ENCODE measurements around the gene RAD51B. TPM values are rescaled to one million over a fixed set of nuclear protein-coding genes. Genes with fewer than 3 reads are reported as not detected.

The RAD51B gene
- total RNA-seq, 1 donor from 2014 or later, result 16.7 TPM

- TF ChIP-seq CTCF (conservative IDR thresholded peaks at IDR 0.05), result no peak
- no peaks in the 10 kb centered on the region for H3K27me3 Mint-ChIP-seq (ENCODE audit: low read depth)
- H3K4me3 Mint-ChIP-seq, result no peak overlapping the region
- DNase-seq (ENCODE audit: low read depth, low spot score), result no peak
- peaks cover 9% of the 10 kb centered on the region for H3K9me3 Mint-ChIP-seq
- peaks cover 70% of the 10 kb centered on the region for H3K4me1 Mint-ChIP-seq
- peak overlapping the region; percentile 64 for H3K27ac Mint-ChIP-seq (ENCODE audit: unreplicated experiment)
- H3K36me3 Mint-ChIP-seq (ENCODE audit: low read depth), result no peaks in the 10 kb centered on the region
These were observed 553.6 kb downstream of the RAD51B start for GRCh38 chr14:68373124-68373646.

GRCh38 chr14:68373847-68374444 lies 554.4 kb downstream of the RAD51B start:
- no peak for DNase-seq (ENCODE audit: low read depth, low spot score)
- no peak overlapping the region for H3K4me3 Mint-ChIP-seq
- H3K4me1 Mint-ChIP-seq, result peaks cover 72% of the 10 kb centered on the region
- H3K27me3 Mint-ChIP-seq (ENCODE audit: low read depth), result no peaks in the 10 kb centered on the region
- no peaks in the 10 kb centered on the region for H3K36me3 Mint-ChIP-seq (ENCODE audit: low read depth)
- H3K9me3 Mint-ChIP-seq, result peaks cover 9% of the 10 kb centered on the region
- TF ChIP-seq CTCF (conservative IDR thresholded peaks at IDR 0.05), result no peak
- H3K27ac Mint-ChIP-seq (ENCODE audit: unreplicated experiment), result no peak overlapping the region

GRCh38 chr14:68374682-68375081 lies 555.1 kb downstream of the RAD51B start:
- no peak for TF ChIP-seq CTCF (conservative IDR thresholded peaks at IDR 0.05)

GRCh38 chr14:68375376-68375775 lies 555.8 kb downstream of the RAD51B start:
- no peak overlapping the region for H3K4me3 Mint-ChIP-seq
- peak overlapping the region; percentile 28 for H3K27ac Mint-ChIP-seq (ENCODE audit: unreplicated experiment)
- no peak for DNase-seq (ENCODE audit: low read depth, low spot score)

More at GRCh38 chr14:68374682-68375081, 555.1 kb downstream of the RAD51B start:
- no peak overlapping the region for H3K27ac Mint-ChIP-seq (ENCODE audit: unreplicated experiment)
- DNase-seq (ENCODE audit: low read depth, low spot score), result no peak
- no peaks in the 10 kb centered on the region for H3K27me3 Mint-ChIP-seq (ENCODE audit: low read depth)
- no peaks in the 10 kb centered on the region for H3K36me3 Mint-ChIP-seq (ENCODE audit: low read depth)
- H3K4me1 Mint-ChIP-seq, result peaks cover 73% of the 10 kb centered on the region
- no peak overlapping the region for H3K4me3 Mint-ChIP-seq
- H3K9me3 Mint-ChIP-seq, result peaks cover 9% of the 10 kb centered on the region

GRCh38 chr14:68376067-68376779 lies 556.6 kb downstream of the RAD51B start:
- TF ChIP-seq CTCF (conservative IDR thresholded peaks at IDR 0.05), result no peak
- no peak for DNase-seq (ENCODE audit: low read depth, low spot score)
- peak overlapping the region; percentile 83 for H3K27ac Mint-ChIP-seq (ENCODE audit: unreplicated experiment)
- peaks cover 9% of the 10 kb centered on the region for H3K9me3 Mint-ChIP-seq
- no peak overlapping the region for H3K4me3 Mint-ChIP-seq
- H3K4me1 Mint-ChIP-seq, result peaks cover 74% of the 10 kb centered on the region
- no peaks in the 10 kb centered on the region for H3K36me3 Mint-ChIP-seq (ENCODE audit: low read depth)
- H3K27me3 Mint-ChIP-seq (ENCODE audit: low read depth), result no peaks in the 10 kb centered on the region

More at GRCh38 chr14:68375376-68375775, 555.8 kb downstream of the RAD51B start:
- Mint-ChIP-seq H3K9me3 (peaks cover 9% of the 10 kb centered on the region), H3K4me1 (peaks cover 72% of the 10 kb centered on the region), H3K36me3 (ENCODE audit: low read depth) (no peaks in the 10 kb centered on the region), H3K27me3 (ENCODE audit: low read depth) (no peaks in the 10 kb centered on the region)
- no peak for TF ChIP-seq CTCF (conservative IDR thresholded peaks at IDR 0.05)
